Fibroblast of lung (primary cell): Measurements from ENCODE around the gene ZBTB8A. TPM values are rescaled to one million over a fixed set of nuclear protein-coding genes. Genes with fewer than 3 reads are reported as not detected.

Source experiments
- DNase-seq, 2 donors: peaks; one replicate each; pipeline versions ENCODE4 v3.0.0 to v3.0.0-alpha.2; 2010; ENCODE audit warnings: low read depth in 2 of 2
- H2AFZ ChIP-seq: 2 replicates; pipeline ENCODE4 v1.5.1; 2012; ENCODE audit warnings: low read length, control low read depth, inconsistent platforms
- H3K27ac ChIP-seq: 2 replicates; pipeline ENCODE4 v1.5.1; 2011; ENCODE audit warnings: low read length, control low read depth; ENCODE audit not compliant: insufficient read depth
- H3K27me3 ChIP-seq: 2 replicates; pipeline ENCODE4 v1.5.1; 2011; ENCODE audit warnings: mild to moderate bottlenecking, low read length; ENCODE audit not compliant: control insufficient read depth, insufficient read depth
- H3K36me3 ChIP-seq: 2 replicates; pipeline ENCODE4 v1.5.1; 2011; ENCODE audit warnings: low read length; ENCODE audit not compliant: control insufficient read depth, insufficient read depth
- H3K4me1 ChIP-seq: 2 replicates; pipeline ENCODE4 v1.5.1; 2011; ENCODE audit warnings: low read length; ENCODE audit not compliant: control insufficient read depth, insufficient read depth; ENCODE audit errors: extremely low read depth
- H3K4me2 ChIP-seq: 2 replicates; pipeline ENCODE4 v1.5.1; 2011; ENCODE audit warnings: low read length, control low read depth; ENCODE audit not compliant: insufficient read depth; ENCODE audit errors: extremely low read depth
- H3K4me3 ChIP-seq, 4 experiments: fragments of 200-600 bp in 1 of 4; sonication (generic) in 1 of 4; replicated peaks in 1 of 4; 2 replicates each; pipeline ENCODE4 v1.5.1; 2011 to 2016; ENCODE audit warnings: low read length in 4 of 4, low read depth in 3 of 4, mild to moderate bottlenecking in 3 of 4, control low read depth in 2 of 4, inconsistent platforms in 1 of 4, mixed read lengths in 1 of 4; ENCODE audit not compliant: insufficient read depth in 1 of 4; ENCODE audit errors: control extremely low read depth in 1 of 4
- H3K79me2 ChIP-seq: 2 replicates; pipeline ENCODE4 v1.5.1; 2012; ENCODE audit warnings: mild to moderate bottlenecking, low read length, inconsistent platforms; ENCODE audit not compliant: control insufficient read depth, insufficient read depth
- H3K9ac ChIP-seq: 2 replicates; pipeline ENCODE4 v1.5.1; 2011; ENCODE audit warnings: mild to moderate bottlenecking, low read length, control low read depth; ENCODE audit not compliant: insufficient read depth
- H3K9me3 ChIP-seq: 2 replicates; pipeline ENCODE4 v1.5.1; 2012; ENCODE audit warnings: low read depth, low read length; ENCODE audit not compliant: control insufficient read depth, insufficient read depth
- H4K20me1 ChIP-seq: 2 replicates; pipeline ENCODE4 v1.5.1; 2011; ENCODE audit warnings: low read length; ENCODE audit not compliant: control insufficient read depth, insufficient read depth; ENCODE audit errors: extremely low read depth
- EZH2 ChIP-seq: IDR thresholded peaks from 2 replicates; pipeline ENCODE4 v1.5.1; 2012; ENCODE audit warnings: low read length, control low read depth, mild to moderate bottlenecking; ENCODE audit errors: missing control alignments
- polyA plus RNA-seq, 2 donors: library from polyadenylated mRNA; depleted of rRNA in 1 of 2; stranded (reverse) in 1 of 2; unstranded in 1 of 2; fragments of >200 nt; gene quantifications; 2 replicates each; pipeline ENCODE4 v1.2.1, GENCODE V29; 2011 to 2012; ENCODE audit warnings: missing spikeins in 1 of 2
- total RNA-seq: library from RNA; depleted of rRNA; stranded (reverse); fragments of >200 nt; gene quantifications from 2 replicates; pipeline ENCODE4 v1.2.1, GENCODE V29; 2014
- TF ChIP-seq, protein P1 (sequence below), 2 donors: IDR thresholded peaks in 1 of 2; conservative IDR thresholded peaks in 1 of 2; 1 replicate in 1 of 2; 2 replicates in 1 of 2; pipeline ENCODE4 v1.5.1; 2011 to 2012; ENCODE audit warnings: low read length in 2 of 2, control low read depth in 1 of 2, inconsistent platforms in 1 of 2, low read depth in 1 of 2, mild to moderate bottlenecking in 1 of 2

Gene ZBTB8A
- total and polyA plus RNA-seq, 2 donors (not counting 1 experiment from before 2014, with no cell fraction given) = 5.9 to 6.9 TPM

DNA sequence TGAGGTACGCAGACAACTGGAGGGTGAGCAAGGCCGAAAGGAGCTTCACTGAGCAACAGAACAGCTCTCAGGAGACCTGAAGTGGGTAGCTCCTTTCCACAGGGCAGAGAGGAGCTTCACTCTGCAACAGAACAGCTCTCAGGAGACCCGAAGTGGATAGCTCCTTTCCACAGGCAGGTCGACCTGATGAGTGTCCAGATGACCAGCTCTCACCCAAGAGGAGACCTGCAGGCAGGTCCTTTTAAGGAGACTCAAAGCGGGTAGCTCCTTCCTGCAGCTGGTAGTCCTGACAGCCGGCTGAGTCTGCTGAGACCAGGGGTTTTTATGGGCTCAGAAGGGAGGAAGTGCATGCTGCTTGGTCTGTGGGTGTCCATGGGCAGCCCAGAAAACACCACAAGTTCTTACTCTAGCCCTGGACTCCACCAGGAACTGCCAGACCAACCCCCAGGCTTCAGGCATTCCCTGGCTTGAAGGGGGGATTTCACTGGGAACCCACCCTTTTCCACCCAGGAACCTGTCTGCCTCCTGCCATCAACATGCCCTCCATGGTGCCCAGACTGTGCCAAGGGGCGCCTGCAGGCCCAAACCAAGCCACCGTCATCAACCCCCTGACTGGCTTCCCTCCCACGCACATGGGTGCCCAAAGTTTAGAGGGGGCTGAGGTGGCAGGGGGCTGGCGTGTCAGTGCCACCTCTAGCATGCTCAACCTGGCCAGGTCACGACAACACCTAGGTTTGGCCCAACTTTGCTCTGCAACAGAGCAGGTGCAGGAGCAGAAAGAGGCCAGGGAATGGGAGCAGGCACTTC is 67.5 kb downstream of the ZBTB8A start:
- Histone ChIP-seq H4K20me1 (no peaks in the 10 kb centered on the region), H3K9me3 (no peaks in the 10 kb centered on the region), H3K79me2 (no peaks in the 10 kb centered on the region), H3K9ac (no peak overlapping the region), H3K36me3 (peaks cover 2% of the 10 kb centered on the region), H3K27me3 (no peaks in the 10 kb centered on the region), H3K4me3 (no peak overlapping the region), H3K4me1 (no peaks in the 10 kb centered on the region), H3K27ac (no peak overlapping the region), H2AFZ (no peak overlapping the region), H3K4me2 (no peak overlapping the region)
- no peak for DNase-seq
- no peak for TF ChIP-seq EZH2
- TF ChIP-seq, protein P1, sequence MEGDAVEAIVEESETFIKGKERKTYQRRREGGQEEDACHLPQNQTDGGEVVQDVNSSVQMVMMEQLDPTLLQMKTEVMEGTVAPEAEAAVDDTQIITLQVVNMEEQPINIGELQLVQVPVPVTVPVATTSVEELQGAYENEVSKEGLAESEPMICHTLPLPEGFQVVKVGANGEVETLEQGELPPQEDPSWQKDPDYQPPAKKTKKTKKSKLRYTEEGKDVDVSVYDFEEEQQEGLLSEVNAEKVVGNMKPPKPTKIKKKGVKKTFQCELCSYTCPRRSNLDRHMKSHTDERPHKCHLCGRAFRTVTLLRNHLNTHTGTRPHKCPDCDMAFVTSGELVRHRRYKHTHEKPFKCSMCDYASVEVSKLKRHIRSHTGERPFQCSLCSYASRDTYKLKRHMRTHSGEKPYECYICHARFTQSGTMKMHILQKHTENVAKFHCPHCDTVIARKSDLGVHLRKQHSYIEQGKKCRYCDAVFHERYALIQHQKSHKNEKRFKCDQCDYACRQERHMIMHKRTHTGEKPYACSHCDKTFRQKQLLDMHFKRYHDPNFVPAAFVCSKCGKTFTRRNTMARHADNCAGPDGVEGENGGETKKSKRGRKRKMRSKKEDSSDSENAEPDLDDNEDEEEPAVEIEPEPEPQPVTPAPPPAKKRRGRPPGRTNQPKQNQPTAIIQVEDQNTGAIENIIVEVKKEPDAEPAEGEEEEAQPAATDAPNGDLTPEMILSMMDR (conservative IDR thresholded peaks at IDR 0.05 in 1 of 2, IDR thresholded peaks at IDR 0.05 in 1 of 2; ENCODE audit: low read depth in 1 of 2, low read length in 2 of 2) = no peak

DNA sequence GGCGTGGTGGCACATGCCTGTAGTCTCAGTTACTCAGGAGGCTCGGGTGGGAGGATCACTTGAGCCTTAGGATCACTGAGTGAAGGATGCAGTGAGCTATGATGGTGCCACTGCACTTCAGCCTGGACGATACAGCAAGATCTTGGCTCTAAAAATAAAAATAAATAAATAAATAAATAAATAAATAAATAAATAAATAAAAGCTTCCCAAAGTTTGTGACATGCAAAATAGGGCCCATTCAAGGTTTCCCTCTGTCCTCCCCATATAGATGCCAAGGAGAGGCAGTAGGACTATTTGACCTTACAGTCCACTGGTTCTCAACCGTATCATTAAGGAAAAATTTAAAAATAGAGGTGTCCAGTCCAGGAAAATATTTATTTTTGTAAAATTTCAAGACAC is 70.0 kb downstream of the ZBTB8A start:
- no peak overlapping the region for H3K9ac ChIP-seq

DNA sequence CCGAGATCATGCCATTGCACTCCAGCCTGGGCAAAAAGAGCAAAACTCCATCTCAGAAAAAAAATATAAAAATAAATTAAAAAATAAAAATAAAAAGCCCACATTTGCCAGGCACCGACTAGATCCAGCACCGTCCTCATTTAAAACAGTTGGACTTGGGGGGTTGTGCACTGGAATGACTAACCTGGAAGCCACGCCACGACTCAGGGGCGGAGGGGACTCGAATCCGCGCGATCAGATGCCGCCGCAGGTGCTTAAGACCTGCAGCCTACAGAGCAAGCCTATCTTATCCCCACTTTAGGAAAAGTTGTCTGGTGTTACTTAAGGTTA is 72.6 kb downstream of the ZBTB8A start:
- no peaks in the 10 kb centered on the region for H3K27me3 ChIP-seq
- TF ChIP-seq, protein P1 (conservative IDR thresholded peaks at IDR 0.05 in 1 of 2, IDR thresholded peaks at IDR 0.05 in 1 of 2; ENCODE audit: low read depth in 1 of 2, low read length in 2 of 2) = no peak
- no peak for TF ChIP-seq EZH2
- H3K27ac ChIP-seq = no peak overlapping the region
- peak overlapping the region; percentile 23 for H3K9ac ChIP-seq
- H3K9me3 ChIP-seq = no peaks in the 10 kb centered on the region
- H3K4me1 ChIP-seq = peaks cover 2% of the 10 kb centered on the region
- H3K4me2 ChIP-seq = peak overlapping the region; percentile 93
- H3K4me3 ChIP-seq = peak overlapping the region; percentile 54 to 70 (median 65)
- H4K20me1 ChIP-seq = no peaks in the 10 kb centered on the region
- no peaks in the 10 kb centered on the region for H3K36me3 ChIP-seq
- H2AFZ ChIP-seq = peak overlapping the region; percentile 87
- no peak for DNase-seq
- no peaks in the 10 kb centered on the region for H3K79me2 ChIP-seq

More for the DNA sequence above, 70.0 kb downstream of the ZBTB8A start:
- no peak overlapping the region for H3K4me2 ChIP-seq
- no peaks in the 10 kb centered on the region for H4K20me1 ChIP-seq
- H3K4me3 ChIP-seq = no peak overlapping the region
- TF ChIP-seq, protein P1 (conservative IDR thresholded peaks at IDR 0.05 in 1 of 2, IDR thresholded peaks at IDR 0.05 in 1 of 2; ENCODE audit: low read depth in 1 of 2, low read length in 2 of 2) = no peak
- no peak for TF ChIP-seq EZH2
- no peaks in the 10 kb centered on the region for H3K9me3 ChIP-seq
- H3K27ac ChIP-seq = no peak overlapping the region
- no peaks in the 10 kb centered on the region for H3K79me2 ChIP-seq
- peaks cover 2% of the 10 kb centered on the region for H3K4me1 ChIP-seq
- no peaks in the 10 kb centered on the region for H3K27me3 ChIP-seq
- DNase-seq = no peak
- peaks cover 2% of the 10 kb centered on the region for H3K36me3 ChIP-seq
- no peak overlapping the region for H2AFZ ChIP-seq
